CD14-positive monocyte (primary cell): ENCODE measurements around the gene KIF26B. TPM values are rescaled to one million over a fixed set of nuclear protein-coding genes. Genes with fewer than 3 reads are reported as not detected.

Experiments
- DNase-seq, 3 donors: peaks; one replicate each; pipeline ENCODE4 v3.0.0-alpha.2; 2011 to 2022
- H2AFZ ChIP-seq: 2 replicates; pipeline ENCODE4 v1.6.0; 2012; ENCODE audit warnings: mild to moderate bottlenecking, low read depth, low read length, inconsistent platforms; ENCODE audit not compliant: insufficient read depth, poor library complexity, severe bottlenecking
- H3K27ac ChIP-seq, 2 donors: 1 replicate in 1 of 2; 2 replicates in 1 of 2; pipeline ENCODE4 v1.5.1; 2012 to 2013; ENCODE audit warnings: low read length in 2 of 2, control low read depth in 1 of 2, inconsistent platforms in 1 of 2, low read depth in 1 of 2, mild to moderate bottlenecking in 1 of 2
- H3K27me3 ChIP-seq, 2 donors: one replicate each; pipeline versions ENCODE4 v1.6.0 to v1.6.1; 2011 to 2013; ENCODE audit warnings: low read length in 2 of 2; ENCODE audit not compliant: control insufficient read depth in 2 of 2, insufficient read depth in 2 of 2
- H3K36me3 ChIP-seq, 2 donors: replicated peaks in 1 of 2; 1 replicate in 1 of 2; 2 replicates in 1 of 2; pipeline versions ENCODE4 v1.5.1 to v1.6.1; 2012 to 2013; ENCODE audit warnings: low read length in 2 of 2, control low read depth in 1 of 2, inconsistent platforms in 1 of 2, mild to moderate bottlenecking in 1 of 2; ENCODE audit not compliant: insufficient read depth in 2 of 2, control insufficient read depth in 1 of 2
- H3K4me1 ChIP-seq, 2 donors: 1 replicate in 1 of 2; 2 replicates in 1 of 2; pipeline versions ENCODE4 v1.5.1 to v1.6.1; 2012 to 2013; ENCODE audit warnings: low read length in 2 of 2, control low read depth in 1 of 2, inconsistent platforms in 1 of 2, mild to moderate bottlenecking in 1 of 2, moderate library complexity in 1 of 2; ENCODE audit not compliant: insufficient read depth in 2 of 2, control insufficient read depth in 1 of 2
- H3K4me2 ChIP-seq: replicated peaks from 2 replicates; pipeline ENCODE3; 2012; ENCODE audit warnings: low read length, moderate library complexity, mild to moderate bottlenecking; ENCODE audit not compliant: poor library complexity, severe bottlenecking; ENCODE audit errors: extremely low read depth
- H3K4me3 ChIP-seq, 3 experiments: fragments of 200-600 bp in 1 of 3; sonication (generic) in 1 of 3; replicated peaks in 1 of 3; 1 replicate in 2 of 3; 2 replicates in 1 of 3; pipeline ENCODE4 v1.5.1; 2011 to 2013; ENCODE audit warnings: low read length in 3 of 3, mild to moderate bottlenecking in 3 of 3, control low read depth in 2 of 3, low read depth in 2 of 3, inconsistent platforms in 1 of 3, moderate library complexity in 1 of 3
- H3K79me2 ChIP-seq: 2 replicates; pipeline ENCODE4 v1.6.0; 2012; ENCODE audit warnings: mild to moderate bottlenecking, control low read depth, inconsistent platforms, low read length, moderate library complexity; ENCODE audit not compliant: insufficient read depth
- H3K9ac ChIP-seq: 2 replicates; pipeline ENCODE4 v1.6.0; 2017; ENCODE audit warnings: low read length, mild to moderate bottlenecking; ENCODE audit not compliant: insufficient read depth, poor library complexity, severe bottlenecking
- H3K9me3 ChIP-seq, 2 donors: replicated peaks in 1 of 2; 1 replicate in 1 of 2; 2 replicates in 1 of 2; pipeline versions ENCODE4 v1.5.1 to v1.6.1; 2012 to 2013; ENCODE audit warnings: low read length in 2 of 2, control low read depth in 1 of 2; ENCODE audit not compliant: control insufficient read depth in 1 of 2, insufficient read depth in 1 of 2
- H4K20me1 ChIP-seq: 2 replicates; pipeline ENCODE4 v1.6.0; 2012; ENCODE audit warnings: mild to moderate bottlenecking, low read length, control low read depth, moderate library complexity; ENCODE audit not compliant: insufficient read depth
- H3K27ac Mint-ChIP-seq, 7 donors: one replicate each; pipeline ENCODE4 v1.8.0; 2020; ENCODE audit warnings: mild to moderate bottlenecking in 7 of 7, mixed read lengths in 7 of 7, moderate library complexity in 6 of 7, inconsistent platforms in 2 of 7
- H3K27me3 Mint-ChIP-seq, 3 donors: one replicate each; pipeline ENCODE4 v1.8.0; 2021 to 2022; ENCODE audit warnings: low read depth in 3 of 3, mild to moderate bottlenecking in 3 of 3, mixed read lengths in 3 of 3, moderate library complexity in 3 of 3, inconsistent platforms in 1 of 3
- H3K36me3 Mint-ChIP-seq, 2 donors: one replicate each; pipeline ENCODE4 v1.8.0; 2020; ENCODE audit warnings: mixed read lengths in 2 of 2, inconsistent platforms in 1 of 2, mild to moderate bottlenecking in 1 of 2
- H3K4me1 Mint-ChIP-seq: one replicate; pipeline ENCODE4 v1.8.0; 2020; ENCODE audit warnings: mild to moderate bottlenecking, mixed read lengths
- H3K4me3 Mint-ChIP-seq, 2 donors: one replicate each; pipeline ENCODE4 v1.8.0; 2020; ENCODE audit warnings: mild to moderate bottlenecking in 2 of 2, mixed read lengths in 2 of 2, moderate library complexity in 1 of 2
- H3K9me3 Mint-ChIP-seq, 7 donors: one replicate each; pipeline ENCODE4 v1.8.0; 2020 to 2022; ENCODE audit warnings: mixed read lengths in 7 of 7, mild to moderate bottlenecking in 6 of 7, moderate library complexity in 6 of 7, inconsistent platforms in 2 of 7
- CTCF ChIP-seq: fragments of 200-600 bp; IDR thresholded peaks from one replicate; pipeline ENCODE4 v1.8.0; 2022; ENCODE audit warnings: antibody characterized with exemption, mild to moderate bottlenecking
- WGBS: methylation state at CpG from one replicate; pipeline ENCODE4 v1.1.5; 2013; ENCODE audit warnings: missing lambda C conversion rate; ENCODE audit not compliant: insufficient coverage; 5-methylcytosine and 5-hydroxymethylcytosine counted together
- intact Hi-C, 2 donors: fragments of 100-400 bp; cut with micrococcal nuclease; formaldehyde crosslinking; loops; one replicate each; pipeline versions ENCODE4 v1.15.0 to v1.15.1; 2023
- polyA plus RNA-seq, 3 donors: library from polyadenylated mRNA; depleted of rRNA in 1 of 3; unstranded in 2 of 3; stranded (reverse) in 1 of 3; fragments of 300-500 nt in 2 of 3; fragments of >200 nt in 1 of 3; fragmentation: Illumina TruSeq in 2 of 3; gene quantifications; 1 replicate in 2 of 3; 2 replicates in 1 of 3; pipeline ENCODE4 v1.2.3, GENCODE V29; 2012 to 2021

KIF26B gene
- polyA plus RNA-seq, 3 donors, result 0.01 to 0.05 TPM; not detected in 1

- no peak for TF ChIP-seq CTCF
- Histone ChIP-seq H2AFZ (no peak overlapping the region), H4K20me1 (no peaks in the 10 kb centered on the region), H3K27ac (no peak overlapping the region), H3K9ac (no peak overlapping the region), H3K36me3 (no peaks in the 10 kb centered on the region), H3K9me3 (no peaks in the 10 kb centered on the region), H3K4me2 (no peak overlapping the region), H3K79me2 (no peaks in the 10 kb centered on the region), H3K27me3 (no peaks in the 10 kb centered on the region), H3K4me3 (no peak overlapping the region), H3K4me1 (no peaks in the 10 kb centered on the region)
- no peak overlapping the region for H3K4me3 Mint-ChIP-seq
- H3K4me1 Mint-ChIP-seq, result peaks cover 4% of the 10 kb centered on the region
- DNase-seq, result no peak
- no peak overlapping the region for H3K27ac Mint-ChIP-seq
- WGBS, result 72% methylated on average over 5 of the region's 7 CpGs
- no peaks in the 10 kb centered on the region for H3K9me3 Mint-ChIP-seq
- intact Hi-C loops, result no loop called here
- peaks cover 0 to 6% (median 5%) of the 10 kb centered on the region in 3 donors for H3K27me3 Mint-ChIP-seq
- peaks cover 0 to 3% of the 10 kb centered on the region in 2 donors for H3K36me3 Mint-ChIP-seq
Observed at GRCh38 chr1:245704765-245705164, 550.0 kb downstream of the KIF26B start.

GRCh38 chr1:245707941-245708340 is 553.2 kb downstream of the KIF26B start:
- no peak overlapping the region for H3K4me3 ChIP-seq
- H3K4me1 ChIP-seq, result no peaks in the 10 kb centered on the region
- intact Hi-C loops, result no loop called here
- no peak for DNase-seq
- H3K27ac ChIP-seq, result no peak overlapping the region
- no peaks in the 10 kb centered on the region for H3K27me3 ChIP-seq
- Mint-ChIP-seq H3K27me3 (peaks cover 2 to 4% (median 4%) of the 10 kb centered on the region in 3 donors), H3K4me3 (no peak overlapping the region), H3K4me1 (peaks cover 7% of the 10 kb centered on the region), H3K36me3 (peaks cover 0 to 3% of the 10 kb centered on the region in 2 donors), H3K9me3 (peaks cover 0 to 4% (median 0%) of the 10 kb centered on the region in 7 donors), H3K27ac (peak overlapping the region in 1 of 7 donors; percentile 18)
- TF ChIP-seq CTCF, result no peak
- no peaks in the 10 kb centered on the region for H3K79me2 ChIP-seq
- WGBS, result 93% methylated on average over 5 of the region's 5 CpGs
- no peaks in the 10 kb centered on the region for H4K20me1 ChIP-seq
- H3K9ac ChIP-seq, result no peak overlapping the region
- H3K36me3 ChIP-seq, result no peaks in the 10 kb centered on the region
- H3K4me2 ChIP-seq, result no peak overlapping the region
- no peaks in the 10 kb centered on the region for H3K9me3 ChIP-seq
- no peak overlapping the region for H2AFZ ChIP-seq
